Ramos (cell line): ENCODE measurements around the gene MORF4L1.
"Not testable (repeated sequence)": the region's sequence is repeated elsewhere in the genome, so short reads cannot be mapped to it uniquely, and the experiment has no call there.

Source experiments
- in situ Hi-C: fragments of 300-500 bp; cut with MboI; formaldehyde crosslinking; loops from one replicate; pipeline ENCODE4 v1.14.3; 2022; ENCODE audit warnings: low sequenced_read_pairs; ENCODE audit not compliant: unreplicated experiment

MORF4L1 gene

GRCh38 chr15:78854833-78855372, 17.8 kb upstream of the MORF4L1 start:
- in situ Hi-C loops, result no loop called here

- in situ Hi-C loops, result no loop called here
Measured at GRCh38 chr15:78855746-78856145, 16.9 kb upstream of the MORF4L1 start.

GRCh38 chr15:78859971-78860719, 12.5 kb upstream of the MORF4L1 start:
- in situ Hi-C loops, result no loop called here

GRCh38 chr15:78865585-78865984, 7.1 kb upstream of the MORF4L1 start:
- in situ Hi-C loops, result not testable (repeated sequence)

- in situ Hi-C loops, result not testable (repeated sequence)
Measured at GRCh38 chr15:78866031-78866430, 6.7 kb upstream of the MORF4L1 start.

GRCh38 chr15:78866803-78867202, 5.9 kb upstream of the MORF4L1 start:
- in situ Hi-C loops, result no loop called here

- in situ Hi-C loops, result no loop called here
Measured at GRCh38 chr15:78868366-78868765, 4.3 kb upstream of the MORF4L1 start.

- in situ Hi-C loops, result not testable (repeated sequence)
Measured at GRCh38 chr15:78871483-78872127, 1.1 kb upstream of the MORF4L1 start.

GRCh38 chr15:78872972-78873792, 492 bp downstream of the MORF4L1 start:
- in situ Hi-C loops, result no loop called here

GRCh38 chr15:78873793-78874765, 1.4 kb downstream of the MORF4L1 start:
- in situ Hi-C loops, result no loop called here

GRCh38 chr15:78875107-78875914, 2.6 kb downstream of the MORF4L1 start:
- in situ Hi-C loops, result no loop called here

- in situ Hi-C loops, result not testable (repeated sequence)
Measured at GRCh38 chr15:78876954-78877353, 4.3 kb downstream of the MORF4L1 start.

GRCh38 chr15:78878356-78878755, 5.7 kb downstream of the MORF4L1 start:
- in situ Hi-C loops, result no loop called here

GRCh38 chr15:78879517-78880241, 7.0 kb downstream of the MORF4L1 start:
- in situ Hi-C loops, result no loop called here

- in situ Hi-C loops, result no loop called here
Measured at GRCh38 chr15:78880242-78880533, 7.5 kb downstream of the MORF4L1 start.

- in situ Hi-C loops, result no loop called here
Measured at GRCh38 chr15:78880813-78881212, 8.1 kb downstream of the MORF4L1 start.

- in situ Hi-C loops, result no loop called here
Measured at GRCh38 chr15:78881681-78882080, 9.0 kb downstream of the MORF4L1 start.

- in situ Hi-C loops, result no loop called here
Measured at GRCh38 chr15:78889000-78889399, 16.3 kb downstream of the MORF4L1 start.
